SU-DHL-6 (cell line): ENCODE data around the gene UBXN4.

ENCODE experiments used
- H2AFZ ChIP-seq: fragments of 200-600 bp; sonication (generic); 2 replicates; pipeline ENCODE4 v1.6.1; 2014; ENCODE audit warnings: low read depth, mild to moderate bottlenecking, moderate library complexity, mixed read lengths, antibody characterized with exemption, low read length; ENCODE audit not compliant: severe bottlenecking
- H3F3A ChIP-seq: fragments of 200-600 bp; shearing (Covaris generic); 2 replicates; pipeline ENCODE4 v1.6.0; 2016; ENCODE audit warnings: antibody characterized with exemption, mild to moderate bottlenecking; ENCODE audit not compliant: insufficient read depth
- H3K27ac ChIP-seq: fragments of 200-600 bp; sonication (generic); 2 replicates; pipeline ENCODE4 v1.5.1; 2016; ENCODE audit warnings: low read depth, mild to moderate bottlenecking, low read length, moderate library complexity, mixed read lengths
- H3K27me3 ChIP-seq: fragments of 200-600 bp; sonication (generic), shearing (Covaris generic); 2 replicates; pipeline ENCODE4 v1.6.0; 2014; ENCODE audit warnings: mild to moderate bottlenecking, low read length
- H3K36me3 ChIP-seq: fragments of 200-600 bp; sonication (generic); 2 replicates; pipeline ENCODE4 v1.6.1; 2014; ENCODE audit warnings: mild to moderate bottlenecking, low read length, mixed read lengths
- H3K4me2 ChIP-seq: fragments of 300-600, 200-600 bp; shearing (Covaris generic), sonication (generic); 2 replicates; pipeline ENCODE4 v1.6.0; 2014; ENCODE audit warnings: low read length, low read depth, mild to moderate bottlenecking; ENCODE audit not compliant: poor library complexity, severe bottlenecking
- H3K4me3 ChIP-seq: fragments of 200-600 bp; sonication (generic); 2 replicates; pipeline ENCODE4 v1.5.1; 2014; ENCODE audit warnings: antibody characterized with exemption, low read length, mild to moderate bottlenecking, mixed read lengths; ENCODE audit not compliant: insufficient read depth, poor library complexity, severe bottlenecking
- H3K79me2 ChIP-seq: fragments of 200-600 bp; sonication (generic); 2 replicates; pipeline ENCODE4 v1.6.1; 2014; ENCODE audit warnings: mild to moderate bottlenecking, low read length, moderate library complexity; ENCODE audit not compliant: insufficient read depth
- H3K9ac ChIP-seq: fragments of 200-600 bp; sonication (generic); 2 replicates; pipeline ENCODE4 v1.7.0; 2014; ENCODE audit warnings: mild to moderate bottlenecking, low read length
- H3K9me2 ChIP-seq: fragments of 200-600 bp; sonication (generic); replicated peaks from 2 replicates; pipeline ENCODE4 v1.6.1; 2014; ENCODE audit warnings: low read length; ENCODE audit not compliant: insufficient read depth
- H3K9me3 ChIP-seq: fragments of 200-600 bp; sonication (generic); 2 replicates; pipeline ENCODE4 v1.6.1; 2014; ENCODE audit warnings: low read length, mixed read lengths; ENCODE audit not compliant: insufficient read depth
- H4K20me1 ChIP-seq: fragments of 200-600 bp; sonication (generic); 2 replicates; pipeline ENCODE4 v1.6.1; 2014; ENCODE audit warnings: low read depth, mild to moderate bottlenecking, antibody characterized with exemption, low read length, moderate library complexity, mixed read lengths
- CTCF ChIP-seq: fragments of 200-600 bp; sonication (generic); IDR thresholded peaks from one replicate; pipeline ENCODE4 v1.5.1; 2017; ENCODE audit warnings: antibody characterized with exemption, mild to moderate bottlenecking, low read length, moderate library complexity; ENCODE audit not compliant: insufficient read depth, poor library complexity, severe bottlenecking
- EZH2phosphoT487 ChIP-seq: fragments of 200-600 bp; sonication (generic), shearing (Covaris generic); conservative IDR thresholded peaks from 2 replicates; pipeline ENCODE4 v1.6.1; 2018; ENCODE audit warnings: mild to moderate bottlenecking, antibody characterized with exemption, low read length, moderate library complexity, mixed read lengths

The UBXN4 gene

DNA sequence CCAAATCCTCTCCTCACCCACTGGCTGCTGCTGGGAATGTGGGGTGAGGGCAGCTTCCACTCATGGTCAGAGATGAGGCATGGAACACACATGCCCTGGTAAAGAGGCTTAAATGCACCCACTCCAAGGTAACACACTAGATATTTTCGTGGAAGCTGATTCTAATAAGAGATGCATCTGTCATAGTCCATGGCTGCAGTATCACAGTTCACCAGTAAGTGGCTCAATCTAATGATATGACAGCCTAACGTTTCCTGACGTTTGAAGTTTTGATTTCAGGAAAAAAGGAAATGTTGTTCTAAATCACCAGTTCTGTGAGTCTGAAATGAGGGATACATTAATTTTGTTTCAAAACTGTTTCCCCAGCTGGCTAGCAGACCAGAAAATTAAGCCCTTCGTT is 57.1 kb downstream of the UBXN4 start:
- Histone ChIP-seq H3K4me2 (no peak overlapping the region), H3K27me3 (no peaks in the 10 kb centered on the region), H3K9me2 (no peaks in the 10 kb centered on the region), H3K4me3 (no peak overlapping the region), H3F3A (peaks cover 5% of the 10 kb centered on the region; the same call in 1 of the 2 replicates), H3K36me3 (no peaks in the 10 kb centered on the region), H3K27ac (no peak overlapping the region), H4K20me1 (no peaks in the 10 kb centered on the region), H3K9ac (no peak overlapping the region), H3K9me3 (peaks cover 23% of the 10 kb centered on the region; the same call in 1 of the 2 replicates), H2AFZ (peak overlapping the region; percentile 95), H3K79me2 (no peaks in the 10 kb centered on the region)
- TF ChIP-seq CTCF = no peak
- no peak for TF ChIP-seq EZH2phosphoT487

- no peaks in the 10 kb centered on the region for H3K27me3 ChIP-seq
- no peak overlapping the region for H3K4me2 ChIP-seq
- no peaks in the 10 kb centered on the region for H4K20me1 ChIP-seq
- no peaks in the 10 kb centered on the region for H3K79me2 ChIP-seq
- no peak overlapping the region for H3K27ac ChIP-seq
- peaks cover 5% of the 10 kb centered on the region; the same call in 1 of the 2 replicates for H3F3A ChIP-seq
- no peak overlapping the region for H3K9ac ChIP-seq
- no peak overlapping the region for H2AFZ ChIP-seq
- no peak overlapping the region for H3K4me3 ChIP-seq
- H3K9me2 ChIP-seq = no peaks in the 10 kb centered on the region
- H3K9me3 ChIP-seq = peaks cover 23% of the 10 kb centered on the region; the same call in 1 of the 2 replicates
- H3K36me3 ChIP-seq = no peaks in the 10 kb centered on the region
- TF ChIP-seq EZH2phosphoT487 (no peak), CTCF (no peak)
Measured at GRCh38 chr2:135799738-135800137, 58.1 kb downstream of the UBXN4 start.

GRCh38 chr2:135800513-135801460 is 59.1 kb downstream of the UBXN4 start:
- H3K9me2 ChIP-seq = no peaks in the 10 kb centered on the region
- no peak overlapping the region for H3K27ac ChIP-seq
- no peak overlapping the region for H3K4me3 ChIP-seq
- H3K27me3 ChIP-seq = no peaks in the 10 kb centered on the region
- no peaks in the 10 kb centered on the region for H3K36me3 ChIP-seq
- H3F3A ChIP-seq = peaks cover 5% of the 10 kb centered on the region; the same call in 1 of the 2 replicates
- H2AFZ ChIP-seq = no peak overlapping the region
- no peak overlapping the region for H3K9ac ChIP-seq
- TF ChIP-seq EZH2phosphoT487 (no peak), CTCF (no peak)
- no peaks in the 10 kb centered on the region for H3K79me2 ChIP-seq
- no peak overlapping the region for H3K4me2 ChIP-seq
- H3K9me3 ChIP-seq = peaks cover 23% of the 10 kb centered on the region; the same call in 1 of the 2 replicates
- H4K20me1 ChIP-seq = no peaks in the 10 kb centered on the region
